H1 (cell line): Measurements from ENCODE around the gene HTR2A. TPM values are rescaled to one million over a fixed set of nuclear protein-coding genes. Genes with fewer than 3 reads are reported as not detected.

ENCODE experiments used
- CTCF ChIA-PET: fragments of 300-600 bp; sonication (Branson Sonifier 250); formaldehyde crosslinking; loops from one replicate; lab custom pipeline; 2021; ENCODE audit not compliant: partially characterized antibody; lab: Charles Lee
- POLR2A ChIA-PET: fragments of 300-600 bp; sonication (Branson Sonifier 250); formaldehyde crosslinking; loops from one replicate; lab custom pipeline; 2021; ENCODE audit warnings: inconsistent platforms; ENCODE audit not compliant: partially characterized antibody; lab: Charles Lee
- DNase-seq, 2 experiments: peaks; one replicate each; pipeline versions ENCODE4 v3.0.0 to v3.0.0-alpha.2; 2010 to 2022; ENCODE audit warnings: low spot score in 2 of 2, low read depth in 1 of 2, mixed read lengths in 1 of 2
- FAIRE-seq: peaks from 2 replicates; lab custom pipeline; 2011; peaks lifted over from hg19 to GRCh38; lab: Jason Lieb, UNC
- H2AFZ ChIP-seq: 2 replicates; pipeline ENCODE4 v1.8.1; 2012; ENCODE audit warnings: low read length, inconsistent platforms
- H2AK5ac ChIP-seq: 2 replicates; pipeline ENCODE4 v1.6.1; 2013; ENCODE audit warnings: low read depth, low read length
- H2BK120ac ChIP-seq: replicated peaks from 2 replicates; pipeline ENCODE3; 2013; ENCODE audit warnings: low read depth, low read length, inconsistent platforms
- H2BK12ac ChIP-seq: 2 replicates; pipeline ENCODE4 v1.6.1; 2013; ENCODE audit warnings: low read depth, low read length
- H2BK15ac ChIP-seq: 2 replicates; pipeline ENCODE4 v1.6.1; 2013; ENCODE audit warnings: low read length
- H2BK20ac ChIP-seq: 2 replicates; pipeline ENCODE4 v1.6.1; 2013; ENCODE audit warnings: low read length
- H2BK5ac ChIP-seq: 2 replicates; pipeline ENCODE4 v1.6.1; 2013; ENCODE audit warnings: low read depth, low read length
- H3K14ac ChIP-seq: 2 replicates; pipeline ENCODE4 v1.6.1; 2013; ENCODE audit warnings: inconsistent platforms; ENCODE audit not compliant: insufficient read length
- H3K18ac ChIP-seq: 2 replicates; pipeline ENCODE4 v1.6.1; 2013; ENCODE audit warnings: low read length; ENCODE audit errors: extremely low read depth
- H3K23ac ChIP-seq: 2 replicates; pipeline ENCODE4 v1.6.1; 2013; ENCODE audit warnings: inconsistent platforms; ENCODE audit not compliant: insufficient read length
- H3K23me2 ChIP-seq: 2 replicates; pipeline ENCODE4 v1.6.1; 2013; ENCODE audit warnings: low read depth, low read length
- H3K27ac ChIP-seq: 2 replicates; pipeline ENCODE4 v1.6.1; 2011; ENCODE audit warnings: low read depth, low read length, inconsistent platforms
- H3K27me3 ChIP-seq, 4 experiments: replicated peaks in 1 of 4; 1 replicate in 1 of 4; 2 replicates in 3 of 4; pipeline versions ENCODE4 v1.6.1 to v1.8.1; 2011 to 2013; ENCODE audit warnings: low read length in 3 of 4, mild to moderate bottlenecking in 3 of 4, inconsistent platforms in 2 of 4, mixed read lengths in 2 of 4, moderate library complexity in 1 of 4; ENCODE audit not compliant: control insufficient read depth in 3 of 4, insufficient read depth in 3 of 4; ENCODE audit errors: extremely low read depth in 1 of 4
- H3K36me3 ChIP-seq, 4 experiments: 2 replicates each; pipeline versions ENCODE4 v1.6.1 to v1.8.1; 2011 to 2013; ENCODE audit warnings: mild to moderate bottlenecking in 4 of 4, low read length in 3 of 4, moderate library complexity in 2 of 4, control low read depth in 1 of 4, inconsistent platforms in 1 of 4; ENCODE audit not compliant: insufficient read depth in 4 of 4, control insufficient read depth in 2 of 4
- H3K4ac ChIP-seq: replicated peaks from 2 replicates; pipeline ENCODE3; 2013; ENCODE audit warnings: low read length, low read depth, mixed read lengths, inconsistent platforms; ENCODE audit not compliant: insufficient read length
- H3K4me1 ChIP-seq, 4 experiments: replicated peaks in 1 of 4; 1 replicate in 1 of 4; 2 replicates in 3 of 4; pipeline versions ENCODE4 v1.6.1 to v1.8.1; 2011 to 2013; ENCODE audit warnings: low read length in 3 of 4, inconsistent platforms in 2 of 4, mixed read lengths in 1 of 4; ENCODE audit not compliant: insufficient read depth in 4 of 4, control insufficient read depth in 3 of 4
- H3K4me2 ChIP-seq, 2 experiments: 2 replicates each; pipeline versions ENCODE4 v1.6.1 to v1.8.1; 2011 to 2013; ENCODE audit warnings: low read depth in 2 of 2, low read length in 2 of 2, control low read depth in 1 of 2, inconsistent platforms in 1 of 2, mild to moderate bottlenecking in 1 of 2; ENCODE audit not compliant: insufficient read depth in 1 of 2
- H3K4me3 ChIP-seq, 4 experiments: fragments of 200-600, 300-600 bp in 1 of 4; sonication (generic), shearing (Covaris generic), sonication (Bioruptor Twin) in 1 of 4; 2 replicates each; pipeline versions ENCODE4 v1.5.1 to v1.8.1; 2011 to 2016; ENCODE audit warnings: low read length in 4 of 4, low read depth in 3 of 4, control low read depth in 2 of 4, inconsistent platforms in 2 of 4, mild to moderate bottlenecking in 2 of 4, mixed read lengths in 1 of 4, moderate library complexity in 1 of 4; ENCODE audit not compliant: insufficient read depth in 2 of 4; ENCODE audit errors: extremely low read depth in 1 of 4
- H3K56ac ChIP-seq: replicated peaks from 2 replicates; pipeline ENCODE3; 2013; ENCODE audit warnings: low read depth, mild to moderate bottlenecking, mixed read lengths, low read length, inconsistent platforms; ENCODE audit not compliant: insufficient read length
- H3K79me1 ChIP-seq: 2 replicates; pipeline ENCODE4 v1.6.1; 2013; ENCODE audit warnings: low read depth, low read length, control low read depth
- H3K79me2 ChIP-seq, 2 experiments: 2 replicates each; pipeline versions ENCODE4 v1.6.1 to v1.8.1; 2012 to 2013; ENCODE audit warnings: low read length in 2 of 2, mild to moderate bottlenecking in 2 of 2, inconsistent platforms in 1 of 2; ENCODE audit not compliant: insufficient read depth in 2 of 2, control insufficient read depth in 1 of 2
- H3K9ac ChIP-seq, 4 experiments: replicated peaks in 1 of 4; 1 replicate in 1 of 4; 2 replicates in 3 of 4; pipeline versions ENCODE4 v1.6.1 to v1.8.1; 2011 to 2013; ENCODE audit warnings: low read depth in 3 of 4, low read length in 3 of 4, control low read depth in 2 of 4, mild to moderate bottlenecking in 2 of 4, moderate library complexity in 2 of 4, inconsistent platforms in 1 of 4; ENCODE audit errors: extremely low read depth in 1 of 4
- H3K9me3 ChIP-seq, 2 experiments: 2 replicates each; pipeline versions ENCODE4 v1.6.1 to v1.8.1; 2012 to 2013; ENCODE audit warnings: mild to moderate bottlenecking in 2 of 2, moderate library complexity in 2 of 2, control low read depth in 1 of 2, inconsistent platforms in 1 of 2, low read depth in 1 of 2, low read length in 1 of 2, mixed read lengths in 1 of 2; ENCODE audit not compliant: insufficient read depth in 2 of 2
- H4K20me1 ChIP-seq, 2 experiments: replicated peaks in 1 of 2; 2 replicates each; pipeline versions ENCODE3 to v1.8.1; 2011 to 2013; ENCODE audit warnings: inconsistent platforms in 2 of 2, low read length in 2 of 2, mild to moderate bottlenecking in 1 of 2; ENCODE audit not compliant: insufficient read depth in 2 of 2, control insufficient read depth in 1 of 2
- H4K5ac ChIP-seq: 2 replicates; pipeline ENCODE4 v1.6.1; 2013; ENCODE audit warnings: low read length, low read depth, mixed read lengths, inconsistent platforms; ENCODE audit not compliant: insufficient read length
- H4K8ac ChIP-seq: 2 replicates; pipeline ENCODE4 v1.8.0; 2013; ENCODE audit warnings: mild to moderate bottlenecking, moderate library complexity, low read length, inconsistent platforms; ENCODE audit not compliant: insufficient read depth; ENCODE audit errors: extremely low read depth
- H4K91ac ChIP-seq: replicated peaks from 2 replicates; pipeline ENCODE3; 2013; ENCODE audit warnings: low read length, mixed read lengths, inconsistent platforms; ENCODE audit not compliant: insufficient read length
- CHD7 ChIP-seq: fragments of 300-600 bp; sonication (generic); IDR thresholded peaks from 2 replicates; pipeline ENCODE4 v1.7.1; 2012; ENCODE audit warnings: low read length, moderate library complexity, mild to moderate bottlenecking, inconsistent platforms; ENCODE audit not compliant: insufficient replicate concordance
- WGBS, 2 experiments: shearing (Covaris generic) in 1 of 2; methylation state at CpG; one replicate each; pipeline versions ENCODE4 v1.1.6 to v1.1.7; 2013 to 2015; ENCODE audit warnings: low lambda C conversion rate in 2 of 2, mixed read lengths in 2 of 2, inconsistent platforms in 1 of 2, low coverage in 1 of 2, missing lambda C conversion rate in 1 of 2; ENCODE audit not compliant: insufficient replicate concordance in 2 of 2, insufficient coverage in 1 of 2, insufficient read length in 1 of 2; ENCODE audit errors: extremely low coverage in 1 of 2, missing lambda C conversion rate in 1 of 2; 5-methylcytosine and 5-hydroxymethylcytosine counted together
- polyA plus RNA-seq, 7 experiments: library from polyadenylated mRNA; depleted of rRNA in 3 of 7; stranded (reverse) in 5 of 7; unstranded in 2 of 7; fragments of >200 nt in 5 of 7; fragments of 200-250 nt in 2 of 7; gene quantifications; 1 replicate in 5 of 7; 2 replicates in 1 of 7; 4 replicates in 1 of 7; pipeline versions ENCODE4 v1.2.1 to v1.2.3, GENCODE V29; 2011 to 2013; ENCODE audit warnings: missing spikeins in 2 of 7, mixed read lengths in 2 of 7
- total RNA-seq: library from RNA; stranded (reverse); fragmentation: NEBNext Ultra II Directional; extraction: Animal tissue kit (Norgen Biotek cat#: 25700); gene quantifications from 2 replicates; pipeline ENCODE4 v1.2.1, GENCODE V29; 2021

The HTR2A gene
- total and polyA plus RNA-seq, 2 of the 8 experiments (the other 6 are each of a cell fraction or from before 2014, with no cell fraction given): not detected

- CTCF ChIA-PET: no interaction called here
- WGBS, 2 experiments: 89% methylated on average over 5 of the region's 5 CpGs; no CpG with 5 or more reads in 1 of the 2 experiments
- DNase-seq (no peak), FAIRE-seq (no peak)
- Histone ChIP-seq H2BK15ac (no peak overlapping the region), H3K23me2 (no peaks in the 10 kb centered on the region), H3K14ac (no peak overlapping the region), H4K20me1 (no peaks in the 10 kb centered on the region), H3K27ac (no peak overlapping the region), H3K4me1 (no peaks in the 10 kb centered on the region), H3K9me3 (no peaks in the 10 kb centered on the region), H2BK120ac (no peak overlapping the region), H3K4me2 (no peak overlapping the region), H4K5ac (no peak overlapping the region), H3K23ac (no peak overlapping the region), H3K56ac (no peak overlapping the region), H4K8ac (no peak overlapping the region), H2AK5ac (no peak overlapping the region), H3K18ac (no peak overlapping the region), H2BK12ac (no peak overlapping the region), H3K79me1 (no peaks in the 10 kb centered on the region), H3K4me3 (no peak overlapping the region), H2BK20ac (no peak overlapping the region), H4K91ac (no peak overlapping the region), H3K36me3 (no peaks in the 10 kb centered on the region), H3K79me2 (no peaks in the 10 kb centered on the region), H2BK5ac (no peak overlapping the region), H3K27me3 (no peaks in the 10 kb centered on the region), H3K4ac (no peak overlapping the region), H2AFZ (no peak overlapping the region), H3K9ac (no peak overlapping the region)
- POLR2A ChIA-PET: no interaction called here
- no peak for TF ChIP-seq CHD7
These were observed 22.8 kb downstream of the HTR2A start for GRCh38 chr13:46874006-46874405.
